ENCODE data around the gene GJD3.
A peak's percentile ranks its signal among the peaks of the same experiment; 100 is the strongest.

The GJD3 gene

DNA sequence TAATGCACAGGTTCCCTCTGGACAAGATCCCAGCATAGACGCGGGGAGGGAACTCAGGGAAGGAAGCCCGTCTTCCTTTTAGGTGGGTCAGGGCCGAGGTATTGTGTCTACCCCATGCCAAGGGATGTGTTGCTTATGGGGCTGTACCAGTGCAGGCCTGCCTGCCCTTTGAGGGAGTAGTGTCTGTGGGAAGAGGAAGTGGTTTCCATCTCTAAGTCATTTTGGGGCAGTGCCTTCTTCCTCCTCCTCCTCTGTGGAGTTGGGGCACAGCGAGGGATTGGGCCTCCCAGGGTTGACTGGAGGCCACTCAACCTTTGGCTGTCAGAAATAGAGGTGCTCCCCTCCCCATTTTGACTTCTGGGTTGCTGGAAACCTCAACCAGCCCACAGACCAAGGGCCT, 26.5 kb downstream of the GJD3 start:
- TF ChIP-seq, protein P1, sequence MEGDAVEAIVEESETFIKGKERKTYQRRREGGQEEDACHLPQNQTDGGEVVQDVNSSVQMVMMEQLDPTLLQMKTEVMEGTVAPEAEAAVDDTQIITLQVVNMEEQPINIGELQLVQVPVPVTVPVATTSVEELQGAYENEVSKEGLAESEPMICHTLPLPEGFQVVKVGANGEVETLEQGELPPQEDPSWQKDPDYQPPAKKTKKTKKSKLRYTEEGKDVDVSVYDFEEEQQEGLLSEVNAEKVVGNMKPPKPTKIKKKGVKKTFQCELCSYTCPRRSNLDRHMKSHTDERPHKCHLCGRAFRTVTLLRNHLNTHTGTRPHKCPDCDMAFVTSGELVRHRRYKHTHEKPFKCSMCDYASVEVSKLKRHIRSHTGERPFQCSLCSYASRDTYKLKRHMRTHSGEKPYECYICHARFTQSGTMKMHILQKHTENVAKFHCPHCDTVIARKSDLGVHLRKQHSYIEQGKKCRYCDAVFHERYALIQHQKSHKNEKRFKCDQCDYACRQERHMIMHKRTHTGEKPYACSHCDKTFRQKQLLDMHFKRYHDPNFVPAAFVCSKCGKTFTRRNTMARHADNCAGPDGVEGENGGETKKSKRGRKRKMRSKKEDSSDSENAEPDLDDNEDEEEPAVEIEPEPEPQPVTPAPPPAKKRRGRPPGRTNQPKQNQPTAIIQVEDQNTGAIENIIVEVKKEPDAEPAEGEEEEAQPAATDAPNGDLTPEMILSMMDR (IDR thresholded peaks at IDR 0.05; ENCODE audit: unreplicated experiment in 3 of 3) = no peak
- H3K4me1 Mint-ChIP-seq = peaks cover 49% of the 10 kb centered on the region
- H3K27me3 Mint-ChIP-seq (ENCODE audit: low read depth) = no peaks in the 10 kb centered on the region
- H3K9me3 Mint-ChIP-seq = no peaks in the 10 kb centered on the region
- H3K36me3 Mint-ChIP-seq (ENCODE audit: low read depth) = peaks cover 17% of the 10 kb centered on the region
- peak overlapping the region in 1 of 3 experiments; percentile 40 for H3K27ac Mint-ChIP-seq
- no peak overlapping the region for H3K4me3 Mint-ChIP-seq

DNA sequence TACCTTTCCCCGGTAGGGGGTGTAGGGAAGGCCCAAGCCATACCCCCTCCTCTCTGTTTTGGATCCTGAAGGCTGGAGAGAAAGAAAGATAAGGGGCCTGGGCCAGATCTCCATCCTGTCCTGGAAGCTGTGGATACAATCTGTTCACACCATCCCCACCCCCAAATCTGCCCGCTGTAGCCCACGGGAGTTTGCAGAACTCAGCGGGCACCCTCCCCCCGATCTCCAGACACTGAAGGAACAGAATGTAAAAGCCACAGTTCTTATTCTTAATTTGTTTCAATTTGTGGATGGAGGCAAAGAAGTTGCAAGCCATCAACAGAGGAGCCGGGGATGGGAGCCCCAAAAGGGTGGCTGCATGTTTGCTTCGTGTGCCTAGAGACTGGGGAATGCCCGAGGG, 27.2 kb downstream of the GJD3 start:
- peaks cover 23% of the 10 kb centered on the region for H3K36me3 Mint-ChIP-seq (ENCODE audit: low read depth)
- peaks cover 56% of the 10 kb centered on the region for H3K4me1 Mint-ChIP-seq
- no peaks in the 10 kb centered on the region for H3K27me3 Mint-ChIP-seq (ENCODE audit: low read depth)
- TF ChIP-seq, protein P1 (IDR thresholded peaks at IDR 0.05; ENCODE audit: unreplicated experiment in 3 of 3) = no peak
- no peak overlapping the region for H3K4me3 Mint-ChIP-seq
- H3K9me3 Mint-ChIP-seq = no peaks in the 10 kb centered on the region
- H3K27ac Mint-ChIP-seq = peak overlapping the region in 1 of 3 experiments; percentile 40

DNA sequence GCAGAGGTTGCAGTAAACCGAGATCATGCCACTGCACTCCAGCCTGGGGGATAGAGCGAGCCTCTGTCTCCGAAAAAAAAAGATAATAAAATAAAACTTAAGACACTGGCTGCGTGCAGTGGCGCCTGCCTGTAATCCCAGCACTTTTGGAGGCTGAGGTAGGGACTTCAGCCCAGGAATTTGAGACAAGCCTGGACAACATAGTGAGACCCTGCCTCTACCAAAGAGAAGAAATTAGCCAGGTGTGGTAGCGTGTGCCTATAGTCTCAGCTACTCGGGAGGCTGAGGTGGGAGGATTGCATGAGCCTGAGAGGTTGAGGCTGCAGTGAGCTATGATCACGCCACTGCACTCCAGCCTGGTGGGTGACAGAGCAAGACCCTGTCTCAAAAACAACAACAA, 28.9 kb downstream of the GJD3 start:
- TF ChIP-seq, protein P1 (IDR thresholded peaks at IDR 0.05; ENCODE audit: unreplicated experiment in 3 of 3) = no peak
- H3K4me3 Mint-ChIP-seq = no peak overlapping the region
- H3K27me3 Mint-ChIP-seq (ENCODE audit: low read depth) = no peaks in the 10 kb centered on the region
- H3K4me1 Mint-ChIP-seq = peaks cover 63% of the 10 kb centered on the region
- no peaks in the 10 kb centered on the region for H3K9me3 Mint-ChIP-seq
- H3K27ac Mint-ChIP-seq = peak overlapping the region in 1 of 3 experiments; percentile 80
- H3K36me3 Mint-ChIP-seq (ENCODE audit: low read depth) = peaks cover 32% of the 10 kb centered on the region

DNA sequence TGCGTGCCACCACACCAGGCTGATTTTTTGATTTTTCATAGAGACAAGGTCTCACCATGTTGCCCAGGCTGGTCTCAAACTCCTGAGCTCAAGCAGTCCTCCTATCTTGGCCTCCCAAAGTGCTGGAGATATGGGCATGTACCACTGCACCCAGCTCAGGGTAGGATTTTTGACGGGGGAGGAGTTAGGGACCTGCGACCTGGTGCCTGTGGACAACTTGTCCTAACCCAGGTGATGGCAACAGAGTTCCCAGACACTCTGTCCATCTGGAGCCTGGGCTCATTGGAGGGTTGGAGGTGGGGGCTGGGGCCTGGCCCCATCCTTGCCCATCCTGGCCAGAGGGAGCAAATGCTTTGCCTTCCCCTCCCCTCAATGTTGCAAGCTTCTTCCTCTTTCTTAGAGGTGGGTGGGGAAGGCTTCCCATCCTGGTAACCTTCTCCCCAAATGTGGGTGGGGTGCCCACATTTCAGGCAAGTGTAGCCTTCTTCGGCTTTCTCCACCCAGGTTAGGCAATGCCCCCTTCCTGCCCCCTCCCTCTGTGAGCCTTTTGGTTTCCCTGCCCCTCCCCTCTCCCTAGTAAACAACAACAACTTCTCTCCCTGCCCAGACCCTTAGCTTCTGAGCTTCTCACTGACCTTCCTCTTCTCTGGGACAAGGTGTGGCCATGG, 30.6 kb downstream of the GJD3 start:
- peaks cover 57% of the 10 kb centered on the region for H3K4me1 Mint-ChIP-seq
- TF ChIP-seq, protein P1 (IDR thresholded peaks at IDR 0.05; ENCODE audit: unreplicated experiment in 3 of 3) = no peak
- H3K4me3 Mint-ChIP-seq = no peak overlapping the region
- no peaks in the 10 kb centered on the region for H3K9me3 Mint-ChIP-seq
- no peaks in the 10 kb centered on the region for H3K27me3 Mint-ChIP-seq (ENCODE audit: low read depth)
- H3K27ac Mint-ChIP-seq = peak overlapping the region in 2 of 3 experiments; percentile 72 to 80
- H3K36me3 Mint-ChIP-seq (ENCODE audit: low read depth) = peaks cover 24% of the 10 kb centered on the region

DNA sequence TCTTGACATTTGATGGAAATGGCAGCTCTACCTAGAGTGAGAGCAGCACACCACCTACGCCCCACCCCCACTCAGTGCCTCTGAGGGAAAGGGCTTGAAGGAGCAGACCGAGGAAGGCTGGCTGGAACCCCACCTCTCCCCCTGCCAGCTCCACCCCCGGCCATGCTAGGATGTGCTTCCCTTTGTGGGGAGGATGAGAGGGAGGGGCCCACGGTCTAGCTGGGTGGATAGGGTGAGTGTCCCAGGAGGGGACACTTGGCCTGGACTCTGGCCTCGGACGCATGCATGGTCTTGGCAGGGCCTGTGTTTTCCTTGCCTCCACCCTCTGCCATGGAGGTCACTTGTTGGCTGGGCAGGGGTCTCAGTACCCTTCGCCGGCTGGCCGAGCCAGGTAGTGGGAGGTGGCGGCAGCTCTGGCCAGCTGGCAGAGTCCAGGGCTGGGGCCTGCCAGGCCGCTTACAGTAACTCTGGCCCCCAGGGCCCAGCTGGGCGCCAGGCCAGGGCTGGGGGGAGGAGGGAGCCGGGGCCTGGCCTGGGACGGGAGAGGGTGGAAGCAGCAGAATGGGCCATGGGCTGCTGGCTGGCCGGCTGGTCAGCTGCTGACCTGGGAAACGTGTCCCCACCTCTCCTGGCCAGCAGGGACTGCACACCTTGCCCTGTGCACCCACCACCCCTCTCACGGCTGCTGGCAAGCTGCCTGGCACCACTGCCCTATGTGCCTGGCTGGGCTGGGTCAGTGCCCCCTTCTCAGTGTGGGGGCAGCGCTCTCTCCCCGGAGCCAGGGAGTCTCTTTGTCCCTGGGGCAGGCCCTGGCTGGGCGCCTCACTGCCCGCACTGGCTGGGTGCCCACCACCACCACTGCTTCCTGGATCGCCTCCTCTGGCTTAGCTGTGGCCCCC, 32.5 kb downstream of the GJD3 start:
- Mint-ChIP-seq H3K4me3 (peak overlapping the region in 2 of 3 experiments; percentile 23 to 45), H3K36me3 (ENCODE audit: low read depth) (peaks cover 24% of the 10 kb centered on the region), H3K27me3 (ENCODE audit: low read depth) (no peaks in the 10 kb centered on the region), H3K27ac (peak overlapping the region; percentile 73 to 96 (median 75)), H3K9me3 (no peaks in the 10 kb centered on the region), H3K4me1 (peaks cover 59% of the 10 kb centered on the region)
- TF ChIP-seq, protein P1 (IDR thresholded peaks at IDR 0.05; ENCODE audit: unreplicated experiment in 3 of 3) = no peak

All from nephron (organoid).